ENCODE measurements around the gene HIVEP3.

DNA sequence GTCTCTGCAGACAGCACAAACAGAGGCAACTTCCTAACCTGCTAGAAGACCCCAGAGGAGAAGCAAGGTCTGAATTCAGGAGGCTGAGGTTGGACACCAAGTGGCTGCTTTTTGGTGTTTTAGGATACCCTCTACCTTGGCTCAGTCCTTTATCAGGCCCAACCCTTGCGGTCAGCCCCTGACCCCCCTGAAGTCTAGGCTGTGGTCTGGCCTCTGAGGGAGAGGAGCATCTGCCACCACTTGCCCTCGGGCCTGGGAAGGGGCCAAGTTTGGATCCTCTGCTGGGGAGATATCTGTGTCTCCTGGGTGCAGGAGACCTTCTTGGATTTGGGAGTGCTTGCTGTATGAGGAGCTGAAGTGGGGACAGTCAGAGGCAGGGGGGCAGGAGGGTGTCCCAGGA is 455.2 kb downstream of the HIVEP3 start:
- TF ChIP-seq, protein P1, sequence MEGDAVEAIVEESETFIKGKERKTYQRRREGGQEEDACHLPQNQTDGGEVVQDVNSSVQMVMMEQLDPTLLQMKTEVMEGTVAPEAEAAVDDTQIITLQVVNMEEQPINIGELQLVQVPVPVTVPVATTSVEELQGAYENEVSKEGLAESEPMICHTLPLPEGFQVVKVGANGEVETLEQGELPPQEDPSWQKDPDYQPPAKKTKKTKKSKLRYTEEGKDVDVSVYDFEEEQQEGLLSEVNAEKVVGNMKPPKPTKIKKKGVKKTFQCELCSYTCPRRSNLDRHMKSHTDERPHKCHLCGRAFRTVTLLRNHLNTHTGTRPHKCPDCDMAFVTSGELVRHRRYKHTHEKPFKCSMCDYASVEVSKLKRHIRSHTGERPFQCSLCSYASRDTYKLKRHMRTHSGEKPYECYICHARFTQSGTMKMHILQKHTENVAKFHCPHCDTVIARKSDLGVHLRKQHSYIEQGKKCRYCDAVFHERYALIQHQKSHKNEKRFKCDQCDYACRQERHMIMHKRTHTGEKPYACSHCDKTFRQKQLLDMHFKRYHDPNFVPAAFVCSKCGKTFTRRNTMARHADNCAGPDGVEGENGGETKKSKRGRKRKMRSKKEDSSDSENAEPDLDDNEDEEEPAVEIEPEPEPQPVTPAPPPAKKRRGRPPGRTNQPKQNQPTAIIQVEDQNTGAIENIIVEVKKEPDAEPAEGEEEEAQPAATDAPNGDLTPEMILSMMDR (IDR thresholded peaks at IDR 0.05; ENCODE audit: borderline replicate concordance, extremely low read depth, low read length, poor library complexity, severe bottlenecking), result no peak
- TF ChIP-seq EZH2 (IDR thresholded peaks at IDR 0.05; ENCODE audit: borderline replicate concordance, low read depth, low read length, severe bottlenecking), result no peak

Measured in DND-41 (cell line).